ENCODE results near the gene CALML4.

The CALML4 gene

DNA sequence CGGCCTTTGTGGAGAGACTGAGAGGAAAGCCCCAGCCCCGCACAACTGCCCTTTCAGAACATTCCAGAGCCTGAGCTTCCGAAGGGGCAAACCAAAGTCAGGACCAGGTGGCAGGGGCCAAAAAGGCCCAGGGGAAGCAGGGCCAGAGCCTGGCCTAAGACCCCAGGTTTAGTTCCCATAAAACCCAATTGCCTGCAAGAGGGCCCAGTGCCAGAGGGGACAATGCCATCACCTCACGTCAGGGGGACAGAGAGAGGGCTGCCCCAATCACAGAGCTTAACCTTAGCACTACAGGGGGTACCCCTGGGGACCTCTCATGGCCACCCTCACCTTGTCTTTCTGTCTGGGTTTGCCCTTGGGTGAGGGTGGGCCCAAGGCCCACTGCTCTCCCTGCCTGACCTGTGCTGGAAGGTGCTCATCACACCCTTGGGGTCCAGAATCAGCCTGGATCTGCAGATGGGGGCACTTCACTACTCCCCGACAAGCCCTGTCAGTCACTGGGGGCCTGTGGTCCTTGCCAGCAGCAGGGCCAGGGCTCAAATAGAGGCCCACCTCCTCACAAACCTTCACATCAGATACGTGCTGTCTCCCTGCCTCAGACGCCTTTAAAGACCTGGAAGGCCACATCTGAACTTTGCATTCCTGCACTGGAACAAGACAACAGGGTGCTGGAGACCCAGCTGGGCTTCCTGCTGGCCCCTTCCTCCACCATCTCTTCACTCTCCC, 3.8 kb downstream of the CALML4 start:
- no peaks in the 10 kb centered on the region for H3K9me3 ChIP-seq (ENCODE audit: insufficient read depth, low read length)
- H3K36me3 ChIP-seq (ENCODE audit: insufficient read depth, insufficient read length, low read length), result peaks cover 44% of the 10 kb centered on the region
- peaks cover 27% of the 10 kb centered on the region for H3K4me1 ChIP-seq (ENCODE audit: insufficient read depth, insufficient read length)
- H3K27me3 ChIP-seq (ENCODE audit: insufficient read depth, insufficient read length), result no peaks in the 10 kb centered on the region
- no peak for DNase-seq (ENCODE audit: low read depth, low spot score)
- TF ChIP-seq SUZ12 (IDR thresholded peaks at IDR 0.05; ENCODE audit: extremely low read depth, insufficient read depth, insufficient read length), result no peak
- TF ChIP-seq YY1 (IDR thresholded peaks at IDR 0.05; ENCODE audit: insufficient read depth, insufficient read length), result no peak
- TF ChIP-seq ZNF274 (IDR thresholded peaks at IDR 0.05; ENCODE audit: low read depth, low read length), result no peak
- no peak overlapping the region for H3K4me3 ChIP-seq (ENCODE audit: insufficient read length, low read depth)
- H3K9ac ChIP-seq (ENCODE audit: insufficient read length, low read depth), result peak overlapping the region; percentile 44

DNA sequence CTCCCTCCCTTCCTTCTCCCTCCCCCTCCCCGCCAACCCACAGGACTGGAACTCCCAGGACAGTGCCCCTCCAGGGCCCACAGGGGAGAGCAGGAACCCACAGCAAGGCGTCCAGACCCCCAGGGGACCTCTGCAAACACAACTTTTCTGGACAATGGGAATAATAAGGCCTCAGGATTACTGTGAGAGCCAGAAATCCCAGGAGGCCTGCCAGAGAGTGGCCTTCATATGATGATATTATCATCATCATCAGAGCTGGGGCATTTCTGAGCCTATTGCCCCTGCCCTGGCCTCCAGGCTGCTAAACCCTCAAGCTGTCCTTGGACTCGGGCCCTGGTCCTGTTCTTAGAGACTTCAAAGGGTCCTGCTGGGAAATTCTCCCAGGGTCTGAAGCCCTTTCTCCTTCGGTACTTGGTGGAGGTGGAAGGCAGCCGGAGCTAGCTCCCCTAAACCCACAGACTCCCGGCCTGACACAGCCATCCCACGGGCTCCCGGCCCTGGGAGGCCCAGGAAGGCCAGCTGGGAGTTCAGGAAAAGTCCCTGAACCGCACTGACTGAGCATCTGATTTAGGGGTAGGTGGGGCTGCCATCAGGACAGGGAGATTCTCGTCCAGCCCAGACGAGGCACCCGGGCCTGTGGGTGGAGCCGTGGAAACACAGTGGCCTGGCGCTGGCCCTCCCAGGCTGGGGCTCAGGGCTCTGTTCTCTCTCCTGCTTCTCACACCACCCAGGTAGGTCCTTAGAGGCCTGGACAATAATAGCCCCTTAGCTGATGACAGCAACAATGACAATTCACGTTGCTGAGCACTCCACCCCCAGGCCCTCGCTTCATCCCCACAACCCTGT, 4.9 kb downstream of the CALML4 start:
- peaks cover 19% of the 10 kb centered on the region for H3K4me1 ChIP-seq (ENCODE audit: insufficient read depth, insufficient read length)
- peak overlapping the region; percentile 13 for H3K9ac ChIP-seq (ENCODE audit: insufficient read length, low read depth)
- no peak overlapping the region for H3K4me3 ChIP-seq (ENCODE audit: insufficient read length, low read depth)
- no peaks in the 10 kb centered on the region for H3K27me3 ChIP-seq (ENCODE audit: insufficient read depth, insufficient read length)
- DNase-seq (ENCODE audit: low read depth, low spot score), result no peak
- TF ChIP-seq ZNF274 (IDR thresholded peaks at IDR 0.05; ENCODE audit: low read depth, low read length) (no peak), YY1 (IDR thresholded peaks at IDR 0.05; ENCODE audit: insufficient read depth, insufficient read length) (no peak), SUZ12 (IDR thresholded peaks at IDR 0.05; ENCODE audit: extremely low read depth, insufficient read depth, insufficient read length) (no peak)
- H3K9me3 ChIP-seq (ENCODE audit: insufficient read depth, low read length), result no peaks in the 10 kb centered on the region
- peaks cover 39% of the 10 kb centered on the region for H3K36me3 ChIP-seq (ENCODE audit: insufficient read depth, insufficient read length, low read length)

DNA sequence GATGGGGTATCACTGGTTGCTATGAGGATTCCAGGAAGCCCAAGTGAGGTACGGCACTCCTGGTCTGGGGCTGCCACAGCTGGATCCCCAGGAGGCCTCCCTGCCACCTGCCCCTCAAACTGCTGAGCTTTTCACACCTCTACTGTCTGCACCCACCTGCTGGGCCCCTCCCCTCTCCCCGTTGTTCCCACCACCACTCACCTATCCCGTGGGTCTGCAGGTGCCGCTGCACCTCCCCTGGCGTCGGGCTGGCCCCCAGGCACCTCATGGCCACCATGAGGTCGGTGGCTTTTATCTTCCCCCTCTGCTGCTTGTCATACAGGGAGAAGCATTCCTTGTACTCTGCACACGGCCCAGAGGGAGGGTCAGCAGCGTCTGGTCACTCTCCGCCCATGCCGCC, 5.8 kb downstream of the CALML4 start:
- TF ChIP-seq YY1 (IDR thresholded peaks at IDR 0.05; ENCODE audit: insufficient read depth, insufficient read length), result no peak
- TF ChIP-seq ZNF274 (IDR thresholded peaks at IDR 0.05; ENCODE audit: low read depth, low read length), result no peak
- no peak for TF ChIP-seq SUZ12 (IDR thresholded peaks at IDR 0.05; ENCODE audit: extremely low read depth, insufficient read depth, insufficient read length)
- H3K4me1 ChIP-seq (ENCODE audit: insufficient read depth, insufficient read length), result peaks cover 14% of the 10 kb centered on the region
- no peak for DNase-seq (ENCODE audit: low read depth, low spot score)

DNA sequence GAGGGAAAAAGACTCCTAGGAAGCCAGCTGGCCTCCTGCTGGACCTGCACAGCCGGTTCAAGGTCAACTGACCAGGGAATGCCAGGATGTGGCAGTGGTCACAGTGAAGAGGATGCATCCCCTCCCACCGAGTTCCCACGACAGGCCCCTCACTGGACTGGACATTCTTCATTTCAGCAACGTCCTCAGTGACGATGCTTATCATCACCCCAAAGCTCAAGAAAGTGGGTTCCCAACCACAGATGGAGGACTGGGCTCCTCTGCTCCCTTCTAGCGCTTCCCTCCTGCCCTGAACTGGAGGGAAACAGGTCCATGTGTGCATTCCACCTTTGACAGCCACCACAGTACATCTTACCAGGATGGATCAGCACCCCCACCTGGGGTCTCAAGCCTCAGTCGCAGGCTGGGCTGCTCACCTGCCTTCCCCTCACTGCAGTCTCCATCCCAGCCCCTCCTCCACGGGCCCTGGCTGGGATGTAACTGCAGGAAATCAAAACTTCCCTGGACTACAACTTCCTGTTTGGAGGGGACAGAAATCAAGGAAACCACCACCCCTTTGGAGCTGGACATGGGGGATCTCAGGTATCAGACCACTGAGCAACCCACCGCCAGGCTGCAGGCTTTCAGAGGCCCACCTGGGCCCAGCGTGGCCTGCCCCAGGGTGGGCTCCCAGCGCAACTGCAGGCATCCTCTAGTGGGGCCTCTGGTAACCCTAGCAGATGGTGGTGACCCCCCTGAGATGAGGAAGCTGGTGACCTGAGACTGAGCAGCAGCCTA, 7.3 kb downstream of the CALML4 start:
- no peak for DNase-seq (ENCODE audit: low read depth, low spot score)
- TF ChIP-seq ZNF274 (IDR thresholded peaks at IDR 0.05; ENCODE audit: low read depth, low read length), result no peak
- TF ChIP-seq YY1 (IDR thresholded peaks at IDR 0.05; ENCODE audit: insufficient read depth, insufficient read length), result no peak
- TF ChIP-seq SUZ12 (IDR thresholded peaks at IDR 0.05; ENCODE audit: extremely low read depth, insufficient read depth, insufficient read length), result no peak

More for the DNA sequence above, 5.8 kb downstream of the CALML4 start:
- H3K9me3 ChIP-seq (ENCODE audit: insufficient read depth, low read length), result no peaks in the 10 kb centered on the region
- no peaks in the 10 kb centered on the region for H3K27me3 ChIP-seq (ENCODE audit: insufficient read depth, insufficient read length)
- H3K36me3 ChIP-seq (ENCODE audit: insufficient read depth, insufficient read length, low read length), result peaks cover 37% of the 10 kb centered on the region
- no peak overlapping the region for H3K9ac ChIP-seq (ENCODE audit: insufficient read length, low read depth)
- no peak overlapping the region for H3K4me3 ChIP-seq (ENCODE audit: insufficient read length, low read depth)

DNA sequence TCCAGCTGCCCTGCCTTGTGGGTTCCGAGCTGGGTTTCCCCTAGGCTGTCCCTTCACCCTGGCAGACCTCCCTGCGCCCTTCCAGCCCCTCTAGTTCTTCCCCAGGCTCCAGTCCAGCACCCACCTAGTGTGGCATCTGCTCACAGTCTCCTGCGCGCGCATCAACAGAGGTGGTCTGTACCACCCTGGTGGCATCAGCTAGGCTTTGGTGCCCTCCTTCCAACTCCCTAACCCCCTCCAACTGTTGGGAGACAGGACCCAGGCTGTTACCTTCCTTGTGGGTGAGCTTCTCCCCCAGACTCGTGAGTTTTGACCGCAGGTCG, 8.0 kb downstream of the CALML4 start:
- TF ChIP-seq YY1 (IDR thresholded peaks at IDR 0.05; ENCODE audit: insufficient read depth, insufficient read length) (no peak), SUZ12 (IDR thresholded peaks at IDR 0.05; ENCODE audit: extremely low read depth, insufficient read depth, insufficient read length) (no peak), ZNF274 (IDR thresholded peaks at IDR 0.05; ENCODE audit: low read depth, low read length) (no peak)
- no peak for DNase-seq (ENCODE audit: low read depth, low spot score)
- H3K4me1 ChIP-seq (ENCODE audit: insufficient read depth, insufficient read length), result peaks cover 13% of the 10 kb centered on the region
- peaks cover 58% of the 10 kb centered on the region for H3K36me3 ChIP-seq (ENCODE audit: insufficient read depth, insufficient read length, low read length)
- no peaks in the 10 kb centered on the region for H3K27me3 ChIP-seq (ENCODE audit: insufficient read depth, insufficient read length)
- no peak overlapping the region for H3K9ac ChIP-seq (ENCODE audit: insufficient read length, low read depth)
- no peaks in the 10 kb centered on the region for H3K9me3 ChIP-seq (ENCODE audit: insufficient read depth, low read length)
- H3K4me3 ChIP-seq (ENCODE audit: insufficient read length, low read depth), result no peak overlapping the region

More for the DNA sequence above, 7.3 kb downstream of the CALML4 start:
- Histone ChIP-seq H3K27me3 (ENCODE audit: insufficient read depth, insufficient read length) (no peaks in the 10 kb centered on the region), H3K4me3 (ENCODE audit: insufficient read length, low read depth) (no peak overlapping the region), H3K4me1 (ENCODE audit: insufficient read depth, insufficient read length) (peaks cover 13% of the 10 kb centered on the region), H3K9ac (ENCODE audit: insufficient read length, low read depth) (no peak overlapping the region), H3K9me3 (ENCODE audit: insufficient read depth, low read length) (no peaks in the 10 kb centered on the region), H3K36me3 (ENCODE audit: insufficient read depth, insufficient read length, low read length) (peaks cover 50% of the 10 kb centered on the region)

DNA sequence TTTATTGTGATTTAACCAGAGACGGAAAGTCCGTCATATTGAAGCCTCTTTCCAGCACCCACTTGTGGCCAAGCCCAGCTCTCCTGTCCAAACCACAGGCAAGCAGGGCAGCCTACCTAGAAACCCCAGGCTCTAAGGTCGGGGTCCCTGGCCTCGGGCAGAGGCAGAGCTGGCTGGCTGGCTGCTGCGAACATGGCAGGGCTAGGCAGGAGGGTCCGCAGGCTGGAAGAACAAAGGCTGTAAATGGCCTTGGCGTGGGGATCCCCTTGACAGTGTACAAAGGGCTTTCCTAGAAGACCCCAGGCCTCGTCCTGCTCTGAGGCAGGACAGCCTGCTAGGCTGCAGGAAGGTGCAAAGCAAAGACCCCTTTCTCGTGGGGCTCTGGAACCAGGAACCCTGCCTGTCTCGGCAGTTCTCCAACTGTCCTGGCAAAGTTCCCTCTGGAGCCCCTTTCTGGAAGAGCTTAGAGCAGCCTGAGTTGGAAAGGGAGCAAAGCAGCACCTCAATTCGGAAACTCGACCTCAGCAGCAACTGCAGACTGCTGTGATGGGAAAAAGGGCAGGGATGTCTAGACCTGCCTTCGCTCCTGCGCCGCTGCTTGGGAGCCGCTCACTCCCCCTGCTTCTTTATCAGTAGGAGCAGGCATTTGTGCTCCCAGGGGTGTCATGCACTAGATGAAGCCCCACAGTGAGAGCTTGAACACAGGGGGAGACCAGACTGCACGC, 8.5 kb downstream of the CALML4 start:
- TF ChIP-seq ZNF274 (IDR thresholded peaks at IDR 0.05; ENCODE audit: low read depth, low read length) (no peak), SUZ12 (IDR thresholded peaks at IDR 0.05; ENCODE audit: extremely low read depth, insufficient read depth, insufficient read length) (no peak), YY1 (IDR thresholded peaks at IDR 0.05; ENCODE audit: insufficient read depth, insufficient read length) (no peak)
- peaks cover 61% of the 10 kb centered on the region for H3K36me3 ChIP-seq (ENCODE audit: insufficient read depth, insufficient read length, low read length)
- H3K27me3 ChIP-seq (ENCODE audit: insufficient read depth, insufficient read length), result no peaks in the 10 kb centered on the region
- no peak for DNase-seq (ENCODE audit: low read depth, low spot score)
- H3K9me3 ChIP-seq (ENCODE audit: insufficient read depth, low read length), result no peaks in the 10 kb centered on the region
- peaks cover 15% of the 10 kb centered on the region for H3K4me1 ChIP-seq (ENCODE audit: insufficient read depth, insufficient read length)
- H3K9ac ChIP-seq (ENCODE audit: insufficient read length, low read depth), result no peak overlapping the region
- H3K4me3 ChIP-seq (ENCODE audit: insufficient read length, low read depth), result no peak overlapping the region
